Calu3 (cell line): ENCODE data around the gene LINC01488. TPM values are rescaled to one million over a fixed set of nuclear protein-coding genes. Genes with fewer than 3 reads are reported as not detected.

ENCODE experiments used
- BruUV-seq: library from RNA; stranded (reverse); fragments of 400-500 nt; replicated peaks from 2 replicates; lab custom pipeline; 2021; lab: Mats Ljungman, UMichigan
- CTCF ChIA-PET: fragments of 300-600 bp; sonication (Branson Sonifier 250); formaldehyde crosslinking; loops from one replicate; lab custom pipeline; 2022; ENCODE audit warnings: antibody characterized with exemption; lab: Charles Lee
- DNase-seq: peaks from one replicate; pipeline ENCODE4 v3.0.0; 2022
- H3K27ac Mint-ChIP-seq: one replicate; pipeline ENCODE4 v1.8.0; 2022; ENCODE audit warnings: mixed read lengths; ENCODE audit not compliant: unreplicated experiment
- H3K27me3 Mint-ChIP-seq: one replicate; pipeline ENCODE4 v1.8.0; 2022; ENCODE audit warnings: mixed read lengths; ENCODE audit not compliant: unreplicated experiment
- H3K36me3 Mint-ChIP-seq: one replicate; pipeline ENCODE4 v1.8.0; 2022; ENCODE audit warnings: mild to moderate bottlenecking, moderate library complexity, mixed read lengths; ENCODE audit not compliant: insufficient read depth, unreplicated experiment
- H3K4me1 Mint-ChIP-seq: one replicate; pipeline ENCODE4 v1.8.0; 2022; ENCODE audit warnings: mild to moderate bottlenecking, low read depth, mixed read lengths; ENCODE audit not compliant: unreplicated experiment
- H3K4me3 Mint-ChIP-seq: one replicate; pipeline ENCODE4 v1.8.0; 2022; ENCODE audit warnings: mild to moderate bottlenecking, low read depth, moderate library complexity, mixed read lengths; ENCODE audit not compliant: unreplicated experiment
- H3K9me3 Mint-ChIP-seq: one replicate; pipeline ENCODE4 v1.8.0; 2022; ENCODE audit warnings: low read depth, mixed read lengths; ENCODE audit not compliant: unreplicated experiment
- CTCF ChIP-seq: fragments of 200-600 bp; IDR thresholded peaks from one replicate; pipeline ENCODE4 v1.8.0; 2022; ENCODE audit warnings: antibody characterized with exemption; ENCODE audit not compliant: unreplicated experiment
- intact Hi-C: fragments of 100-400 bp; cut with micrococcal nuclease; formaldehyde crosslinking; loops from one replicate; pipeline ENCODE4 v1.10.0; 2022; ENCODE audit not compliant: unreplicated experiment
- total RNA-seq: library from RNA; stranded (reverse); gene quantifications from 2 replicates; pipeline ENCODE4 v1.2.3, GENCODE V29; 2022

Gene LINC01488
- total RNA-seq, 1 experiment from 2014 or later: not detected

DNA sequence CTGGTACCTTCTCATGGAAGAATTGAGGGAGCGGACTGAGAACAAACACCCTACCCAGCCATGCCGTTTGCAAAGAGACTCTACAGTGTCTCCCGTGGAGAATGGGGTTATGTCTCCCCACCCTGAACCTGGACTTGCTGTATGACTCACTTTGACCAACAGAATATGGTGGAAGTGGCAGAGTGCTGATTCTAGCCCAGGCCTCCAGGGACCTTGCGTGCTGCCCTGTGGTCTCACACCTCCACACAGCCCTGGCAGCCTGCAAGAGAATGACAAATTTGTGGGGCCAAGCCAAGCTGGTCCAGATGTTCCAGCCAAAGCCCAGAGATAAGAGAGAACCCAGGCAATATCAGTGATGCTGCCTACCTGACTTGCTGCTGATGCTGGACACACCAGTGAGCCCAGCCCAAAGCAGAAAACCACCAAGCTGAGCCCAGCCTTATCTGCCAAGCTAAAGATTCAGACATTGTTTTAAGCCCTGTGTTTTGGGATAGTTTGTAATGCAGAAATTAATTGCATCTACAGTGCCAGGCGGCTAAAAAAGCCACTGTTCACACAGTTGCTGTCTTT lies 8.1 kb upstream of the LINC01488 start:
- H3K9me3 Mint-ChIP-seq: no peaks in the 10 kb centered on the region
- CTCF ChIA-PET: no interaction called here
- no peaks in the 10 kb centered on the region for H3K4me1 Mint-ChIP-seq
- H3K27me3 Mint-ChIP-seq: no peaks in the 10 kb centered on the region
- DNase-seq: no peak
- H3K27ac Mint-ChIP-seq: no peak overlapping the region
- intact Hi-C loops: no loop called here
- TF ChIP-seq CTCF: no peak
- no peak overlapping the region for H3K4me3 Mint-ChIP-seq
- no TSS peak for BruUV-seq
- H3K36me3 Mint-ChIP-seq: no peaks in the 10 kb centered on the region

GRCh38 chr11:69474736-69475135 lies 6.7 kb upstream of the LINC01488 start:
- CTCF ChIA-PET: interaction anchor here (0.5 to 0.7 kb wide), 2 partner anchors 25 to 35 kb away, joined by 3 read pairs; no protein-coding TSS in a partner anchor
- intact Hi-C loops: no loop called here
- no peak for TF ChIP-seq CTCF
- no peaks in the 10 kb centered on the region for H3K27me3 Mint-ChIP-seq
- H3K4me3 Mint-ChIP-seq: no peak overlapping the region
- H3K4me1 Mint-ChIP-seq: peaks cover 8% of the 10 kb centered on the region
- DNase-seq: no peak
- H3K36me3 Mint-ChIP-seq: peaks cover 3% of the 10 kb centered on the region
- H3K27ac Mint-ChIP-seq: no peak overlapping the region
- BruUV-seq: no TSS peak
- no peaks in the 10 kb centered on the region for H3K9me3 Mint-ChIP-seq

DNA sequence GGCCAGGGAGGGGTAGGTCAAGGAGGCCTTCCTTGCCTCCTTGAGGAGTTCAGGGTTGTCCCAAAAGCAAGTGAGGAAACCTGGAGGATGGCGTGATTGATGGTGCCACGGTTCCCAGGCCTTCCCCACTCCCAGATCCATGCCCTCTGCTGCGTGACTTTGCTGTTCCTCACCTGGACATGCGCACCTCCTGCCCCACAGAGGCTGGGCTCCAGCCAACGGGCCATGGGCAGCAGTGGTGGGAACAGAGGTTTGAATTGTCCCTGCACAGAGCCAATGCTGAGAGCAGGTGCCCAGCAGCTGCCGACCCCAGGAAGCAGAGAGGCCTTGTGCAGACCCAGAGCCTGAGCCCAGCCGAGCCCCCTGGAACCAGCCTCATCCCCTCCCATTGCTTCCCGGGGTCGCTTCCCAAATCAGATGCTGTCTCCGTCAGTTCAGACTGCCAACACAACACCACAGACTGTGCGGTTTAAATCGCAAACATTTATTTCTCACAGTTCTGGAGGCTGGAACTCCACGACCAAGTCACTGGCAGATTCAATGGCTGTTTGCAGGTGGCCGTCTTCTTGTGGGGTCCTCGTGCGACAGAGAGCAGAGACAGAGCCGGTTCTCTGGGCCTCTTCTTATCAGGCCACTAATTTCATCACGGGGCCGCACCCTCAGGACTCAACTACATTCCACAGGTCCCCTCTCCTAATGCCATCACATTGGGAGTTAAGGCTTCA lies 6.2 kb upstream of the LINC01488 start:
- intact Hi-C loops: no loop called here
- BruUV-seq: no TSS peak
- H3K36me3 Mint-ChIP-seq: peaks cover 9% of the 10 kb centered on the region
- CTCF ChIA-PET: interaction anchor here (0.5 to 0.7 kb wide), 2 partner anchors 24 to 35 kb away, joined by 3 read pairs; no protein-coding TSS in a partner anchor
- no peak for TF ChIP-seq CTCF
- no peaks in the 10 kb centered on the region for H3K9me3 Mint-ChIP-seq
- H3K4me3 Mint-ChIP-seq: no peak overlapping the region
- DNase-seq: no peak
- H3K27ac Mint-ChIP-seq: no peak overlapping the region
- peaks cover 13% of the 10 kb centered on the region for H3K4me1 Mint-ChIP-seq
- no peaks in the 10 kb centered on the region for H3K27me3 Mint-ChIP-seq

DNA sequence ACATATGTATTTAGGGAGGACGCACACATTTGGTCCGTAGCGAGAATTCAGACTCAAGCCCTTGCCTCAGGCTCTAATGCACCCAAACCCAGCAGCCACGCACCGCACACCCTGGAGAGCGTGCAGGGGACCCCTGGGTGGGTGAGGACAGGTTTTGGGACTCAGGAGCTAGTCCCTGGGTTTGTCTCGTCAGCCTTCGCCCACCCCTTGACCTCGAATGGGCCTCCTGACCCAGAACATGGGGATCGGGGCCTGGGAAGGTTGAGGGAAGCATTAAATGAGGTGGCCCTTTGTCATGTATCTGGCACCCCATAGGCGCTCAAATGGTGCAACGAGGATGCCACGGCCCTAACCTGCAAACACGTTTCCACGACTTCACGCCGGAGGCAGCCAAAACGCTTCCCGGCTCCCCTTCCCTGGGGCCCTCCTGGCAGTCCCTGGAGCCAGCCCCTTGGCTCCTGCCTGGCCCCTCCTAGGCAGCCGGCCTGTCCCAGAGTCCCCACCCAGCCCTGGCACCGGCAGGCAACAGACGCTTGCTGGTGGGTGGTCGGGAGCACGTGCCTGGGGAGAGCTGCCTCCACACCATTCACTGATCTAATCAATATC lies 5.5 kb upstream of the LINC01488 start:
- H3K27ac Mint-ChIP-seq: no peak overlapping the region
- intact Hi-C loops: no loop called here
- TF ChIP-seq CTCF: no peak
- BruUV-seq: no TSS peak
- H3K27me3 Mint-ChIP-seq: no peaks in the 10 kb centered on the region
- H3K9me3 Mint-ChIP-seq: no peaks in the 10 kb centered on the region
- H3K36me3 Mint-ChIP-seq: peaks cover 9% of the 10 kb centered on the region
- no peak for DNase-seq
- CTCF ChIA-PET: no interaction called here
- H3K4me3 Mint-ChIP-seq: no peak overlapping the region
- peaks cover 17% of the 10 kb centered on the region for H3K4me1 Mint-ChIP-seq
